T-helper 22 cell (primary cell): ENCODE data around the gene L2HGDH.
"Not testable (repeated sequence)": the region's sequence is repeated elsewhere in the genome, so short reads cannot be mapped to it uniquely, and the experiment has no call there.

Source experiments
- DNase-seq: peaks from one replicate; pipeline ENCODE4 v3.0.0-alpha.2; 2020; ENCODE audit warnings: low read depth

Gene L2HGDH

GRCh38 chr14:50339178-50339804 lies 27.3 kb upstream of the L2HGDH start:
- no peak for DNase-seq

GRCh38 chr14:50338587-50338986 lies 26.6 kb upstream of the L2HGDH start:
- DNase-seq, result no peak

- DNase-seq, result no peak
Measured at GRCh38 chr14:50335989-50336824, 24.2 kb upstream of the L2HGDH start.

- DNase-seq, result no peak
Measured at GRCh38 chr14:50335389-50335788, 23.4 kb upstream of the L2HGDH start.

GRCh38 chr14:50334211-50334610 lies 22.2 kb upstream of the L2HGDH start:
- no peak for DNase-seq

DNA sequence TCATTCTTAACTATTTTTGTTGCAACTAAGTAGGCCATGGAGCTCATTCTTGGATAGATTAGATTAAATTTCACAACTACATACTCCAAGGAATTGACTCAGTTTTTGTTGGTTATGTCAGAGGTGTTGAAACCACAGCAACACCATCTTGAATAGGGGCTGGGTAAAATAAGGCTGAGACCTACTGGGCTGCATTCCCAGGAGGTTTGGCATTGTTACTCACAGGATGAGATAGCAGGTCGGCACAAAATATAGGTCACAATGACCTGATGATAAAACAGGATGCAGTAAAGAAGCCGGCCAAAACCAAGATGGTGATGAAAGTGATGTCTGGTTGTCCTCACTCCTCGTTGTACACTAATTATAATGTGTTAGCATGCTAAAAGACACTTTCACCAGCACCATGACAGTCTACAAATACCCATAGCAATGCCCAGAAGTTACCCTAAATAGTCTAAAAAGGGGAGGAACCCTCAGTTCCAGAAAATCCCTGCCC lies 21.0 kb upstream of the L2HGDH start:
- DNase-seq, result no peak

DNA sequence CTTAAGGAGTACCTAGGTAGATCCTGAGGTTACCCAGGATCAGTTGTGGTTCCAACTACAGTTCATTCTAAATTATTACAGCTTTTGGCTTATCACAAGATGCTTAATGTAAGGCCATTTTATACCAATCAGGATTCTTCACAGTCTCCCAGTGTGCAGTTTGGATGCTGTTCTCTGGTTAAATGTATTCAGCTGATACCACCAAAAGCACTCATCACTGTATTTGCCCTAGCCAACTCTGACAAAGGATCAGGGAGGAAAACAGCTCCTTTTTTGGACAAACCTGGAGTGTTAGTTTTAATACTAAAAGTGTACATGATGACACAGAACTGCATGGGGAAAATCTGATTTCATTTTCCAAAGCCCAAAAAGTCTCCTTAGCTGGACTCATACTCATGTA lies 19.6 kb upstream of the L2HGDH start:
- no peak for DNase-seq

GRCh38 chr14:50321009-50321660 lies 9.1 kb upstream of the L2HGDH start:
- DNase-seq, result peak; percentile 58

GRCh38 chr14:50320283-50320682 lies 8.3 kb upstream of the L2HGDH start:
- no peak for DNase-seq

- DNase-seq, result no peak
Measured at GRCh38 chr14:50319721-50320120, 7.7 kb upstream of the L2HGDH start.

- DNase-seq, result no peak
Measured at GRCh38 chr14:50319293-50319692, 7.3 kb upstream of the L2HGDH start.

DNA sequence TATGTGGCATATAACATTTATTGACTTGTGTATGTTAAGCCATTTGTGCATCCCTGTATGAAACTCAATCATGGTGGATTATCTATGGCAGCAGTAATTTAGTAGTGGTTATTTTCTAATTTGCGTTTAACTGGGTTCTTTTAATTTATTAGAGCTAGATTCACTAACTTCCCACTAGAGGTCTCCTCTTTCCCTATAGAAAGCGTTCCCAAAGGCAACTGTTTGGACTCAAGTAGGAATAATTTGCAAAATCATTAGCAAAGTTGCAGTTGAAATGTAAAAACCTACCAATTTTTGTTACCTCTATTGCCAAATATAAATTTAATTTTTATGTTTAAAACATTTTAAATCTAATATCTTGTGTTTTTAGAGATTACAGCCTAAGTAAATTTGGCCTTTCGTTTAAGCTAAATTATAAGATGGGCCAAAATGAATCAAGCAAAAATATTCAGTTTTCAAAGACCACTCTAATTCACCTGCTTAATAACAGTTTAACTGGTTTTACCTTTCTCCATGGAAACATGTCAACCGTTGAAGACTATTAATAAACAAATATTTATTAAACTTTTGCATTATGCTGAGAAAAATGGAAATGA lies 6.1 kb upstream of the L2HGDH start:
- no peak for DNase-seq

DNA sequence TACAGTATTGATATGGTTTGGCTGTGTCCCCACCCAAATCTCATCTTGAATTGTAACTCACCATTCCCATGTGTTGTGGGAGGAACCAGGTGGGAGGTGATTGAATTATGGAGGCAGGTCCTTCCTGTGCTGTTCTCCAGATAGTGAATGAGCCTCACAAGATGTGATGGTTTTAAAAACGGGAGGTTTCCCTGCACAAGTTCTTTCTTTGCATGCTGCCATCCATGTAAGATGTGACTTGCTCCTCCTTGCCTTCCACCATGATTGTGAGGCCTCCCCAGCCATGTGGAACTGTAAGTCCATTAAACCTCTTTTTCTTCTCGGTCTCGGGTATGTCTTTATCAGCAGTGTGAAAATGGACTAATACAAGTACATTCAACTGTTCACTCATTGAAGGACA lies 2.1 kb upstream of the L2HGDH start:
- not testable (repeated sequence) for DNase-seq

DNA sequence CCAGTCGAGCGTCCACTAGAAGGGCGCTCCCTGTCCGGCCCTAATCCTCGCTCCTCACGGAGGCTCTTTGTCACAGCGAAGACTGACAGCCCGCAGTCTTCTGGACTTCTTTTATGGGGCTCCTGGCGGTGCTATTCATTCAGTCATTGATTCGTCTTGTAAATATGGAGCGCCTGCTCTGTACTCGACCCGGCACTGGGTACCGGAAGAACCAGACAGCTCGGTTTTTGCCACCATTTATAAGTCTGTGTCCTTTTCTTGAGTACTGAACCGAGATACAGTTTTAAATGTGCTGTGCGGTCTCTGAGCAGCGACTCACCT lies 665 bp upstream of the L2HGDH start:
- peak; percentile 39 for DNase-seq

- no peak for DNase-seq
Measured at GRCh38 chr14:50311337-50311971, 575 bp downstream of the L2HGDH start.

DNA sequence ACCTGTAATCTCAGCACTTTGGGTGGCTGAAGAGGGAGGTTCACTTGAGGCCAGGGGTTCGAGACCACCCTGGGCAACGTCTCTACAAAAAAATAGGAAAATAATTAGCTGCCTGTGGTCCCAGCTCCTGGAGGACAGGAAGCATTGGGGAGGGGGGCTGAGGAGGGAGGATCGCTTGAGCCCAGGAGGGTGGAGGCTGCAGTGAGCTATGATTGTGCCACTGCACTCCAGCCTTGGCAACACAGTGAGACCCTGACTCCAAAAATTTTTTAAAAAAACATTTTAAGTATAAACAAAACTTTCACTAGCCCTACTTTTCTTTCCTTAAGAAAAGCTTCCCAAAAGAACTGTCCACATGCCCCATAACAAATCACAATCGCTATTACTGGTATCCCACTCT lies 1.6 kb downstream of the L2HGDH start:
- no peak for DNase-seq

DNA sequence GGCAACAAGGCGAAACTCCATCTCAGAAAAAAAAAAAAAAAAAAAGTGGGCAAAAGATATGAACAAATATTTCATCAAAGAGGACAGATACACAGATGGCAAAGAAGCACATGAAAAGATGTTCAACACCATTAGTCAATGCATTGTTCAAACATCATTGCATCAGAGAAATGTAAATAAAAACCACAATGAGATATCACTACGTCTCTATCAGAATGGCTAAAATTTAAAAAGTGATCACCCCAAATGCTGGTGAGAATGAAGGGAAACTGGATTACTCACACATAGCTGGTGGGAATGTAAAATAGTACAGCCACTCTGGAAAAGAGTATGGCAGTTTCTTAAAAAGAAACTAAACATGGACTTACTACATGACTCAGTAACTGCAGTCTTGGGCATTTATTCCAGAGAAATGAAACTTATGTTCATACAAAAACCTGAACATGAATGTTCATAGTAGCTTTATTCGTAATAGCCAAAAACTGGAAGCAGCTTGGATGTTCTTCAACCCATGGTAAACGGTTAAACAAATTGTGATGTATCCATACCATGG lies 3.6 kb downstream of the L2HGDH start:
- DNase-seq, result no peak

DNA sequence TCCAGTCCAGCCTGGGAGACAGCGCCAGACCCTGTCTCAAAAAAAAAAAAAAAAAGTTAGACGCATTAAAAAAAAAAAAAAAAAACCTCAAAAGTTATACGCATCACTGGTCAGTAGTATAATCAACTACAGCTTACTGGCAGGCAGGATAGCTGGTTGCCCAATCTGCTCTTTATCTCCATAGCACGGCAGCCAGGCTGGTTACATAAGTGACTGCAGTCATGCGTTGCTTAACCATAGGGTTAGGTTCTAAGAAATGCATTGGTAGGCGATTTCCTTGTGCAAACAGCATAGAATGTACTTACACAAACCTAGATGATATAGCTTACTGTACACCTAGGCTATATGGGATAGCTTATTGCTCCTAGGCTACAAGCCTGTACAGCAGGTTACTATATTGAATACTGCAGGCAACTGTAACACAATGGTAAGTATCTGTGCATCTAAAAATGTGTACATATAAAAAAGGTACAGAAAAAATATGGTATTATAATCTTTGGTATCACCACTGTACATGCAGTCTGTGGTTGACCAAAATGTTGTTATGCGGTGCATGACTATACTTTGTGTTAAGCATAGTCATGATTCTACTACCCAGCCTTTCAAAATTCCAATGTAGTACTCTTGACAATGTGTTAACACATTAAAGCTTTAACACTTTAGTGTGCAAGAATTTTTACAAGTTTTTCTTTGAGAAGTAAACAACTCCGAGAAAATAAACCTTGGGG lies 8.1 kb downstream of the L2HGDH start:
- no peak for DNase-seq

- DNase-seq, result no peak
Measured at GRCh38 chr14:50301914-50302313, 10.1 kb downstream of the L2HGDH start.

DNA sequence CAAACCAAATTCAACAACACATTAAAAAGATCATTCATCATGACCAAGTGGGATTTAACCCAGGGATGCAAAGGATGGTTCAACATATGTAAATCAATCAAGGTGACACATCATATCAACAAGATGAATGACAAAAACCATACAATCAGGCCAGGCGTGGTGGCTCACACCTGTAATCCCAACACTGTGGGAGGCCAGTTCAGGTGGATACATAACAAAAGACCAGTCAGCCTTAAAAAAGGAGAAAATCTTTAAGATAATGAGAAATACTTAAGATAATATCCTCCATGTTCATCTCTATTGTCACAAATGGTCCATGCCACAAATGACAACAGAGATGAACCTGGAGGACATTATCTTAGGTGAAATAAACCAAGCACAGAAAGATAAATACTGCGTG lies 12.4 kb downstream of the L2HGDH start:
- no peak for DNase-seq

DNA sequence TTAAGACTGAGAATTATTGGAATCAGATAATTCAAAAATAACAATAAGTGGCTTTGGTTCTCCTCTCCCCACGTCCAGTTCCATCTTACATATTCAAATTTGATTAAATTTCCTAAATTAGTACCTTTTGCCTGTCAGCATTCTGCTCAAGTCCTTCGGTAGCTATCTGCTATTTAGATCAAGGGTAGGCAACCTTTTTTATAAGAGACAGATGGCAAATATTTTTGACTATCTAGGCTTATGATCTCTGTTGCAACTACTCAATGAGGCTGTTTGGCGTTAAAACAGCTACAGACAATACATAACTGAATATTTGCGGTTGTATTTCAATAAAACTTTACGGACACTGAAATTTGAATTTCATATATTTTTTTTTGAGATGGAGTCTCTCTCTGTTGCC lies 21.7 kb downstream of the L2HGDH start:
- no peak for DNase-seq
